Stimulated activated naive CD8-positive, alpha-beta T cell treated with anti-CD3 and anti-CD28 coated beads, Interleukin-15, Interleukin-2, amounts not matched to agents 100 ng/mL and 50 ng/mL, for 24 hours (primary cell): ENCODE measurements around the gene FLVCR2.

Experiments used
- H3K27ac Mint-ChIP-seq: one replicate; pipeline ENCODE4 v1.8.0; 2021; ENCODE audit warnings: mild to moderate bottlenecking, mixed read lengths
- H3K27me3 Mint-ChIP-seq: one replicate; pipeline ENCODE4 v1.8.0; 2021; ENCODE audit warnings: mixed read lengths
- H3K36me3 Mint-ChIP-seq: one replicate; pipeline ENCODE4 v1.8.0; 2021; ENCODE audit warnings: low read depth, mixed read lengths
- H3K4me1 Mint-ChIP-seq: one replicate; pipeline ENCODE4 v1.8.0; 2021; ENCODE audit warnings: low read depth, mixed read lengths
- H3K4me3 Mint-ChIP-seq: one replicate; pipeline ENCODE4 v1.8.0; 2021; ENCODE audit warnings: mild to moderate bottlenecking, mixed read lengths
- H3K9me3 Mint-ChIP-seq: one replicate; pipeline ENCODE4 v1.8.0; 2021; ENCODE audit warnings: mixed read lengths

FLVCR2 gene

DNA sequence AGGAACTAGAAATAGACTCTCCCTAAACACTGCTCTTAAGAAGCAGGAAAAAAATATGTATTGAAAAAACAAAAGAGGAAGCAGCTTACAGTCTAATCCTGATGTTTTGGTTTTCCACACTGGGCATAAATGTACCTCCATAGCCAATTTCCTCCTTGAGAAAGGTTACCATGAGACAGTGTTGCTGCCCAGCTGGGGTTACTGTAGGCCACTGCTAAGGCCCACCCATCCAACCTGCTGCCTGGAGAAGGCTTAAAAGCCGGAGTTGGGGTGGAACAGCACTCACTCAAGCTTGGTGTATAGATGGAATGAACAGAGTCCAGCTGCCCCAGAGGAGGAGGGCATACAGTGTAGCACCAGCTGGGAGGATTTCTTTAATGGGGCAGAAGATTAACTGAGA is 41.1 kb downstream of the FLVCR2 start:
- H3K27me3 Mint-ChIP-seq = no peaks in the 10 kb centered on the region

GRCh38 chr14:75625034-75625433 is 46.6 kb downstream of the FLVCR2 start:
- Mint-ChIP-seq H3K4me1 (no peaks in the 10 kb centered on the region), H3K27me3 (peaks cover 3% of the 10 kb centered on the region), H3K27ac (no peak overlapping the region), H3K9me3 (no peaks in the 10 kb centered on the region), H3K36me3 (no peaks in the 10 kb centered on the region), H3K4me3 (no peak overlapping the region)

More for the DNA sequence above, 41.1 kb downstream of the FLVCR2 start:
- Mint-ChIP-seq H3K36me3 (no peaks in the 10 kb centered on the region), H3K9me3 (no peaks in the 10 kb centered on the region), H3K4me1 (no peaks in the 10 kb centered on the region), H3K27ac (no peak overlapping the region), H3K4me3 (no peak overlapping the region)

- H3K36me3 Mint-ChIP-seq = no peaks in the 10 kb centered on the region
- peaks cover 3% of the 10 kb centered on the region for H3K27me3 Mint-ChIP-seq
- no peaks in the 10 kb centered on the region for H3K9me3 Mint-ChIP-seq
- no peak overlapping the region for H3K4me3 Mint-ChIP-seq
- no peak overlapping the region for H3K27ac Mint-ChIP-seq
- no peaks in the 10 kb centered on the region for H3K4me1 Mint-ChIP-seq
Measured at GRCh38 chr14:75626396-75626795, 48.0 kb downstream of the FLVCR2 start.

GRCh38 chr14:75626863-75627262 is 48.4 kb downstream of the FLVCR2 start:
- Mint-ChIP-seq H3K27ac (no peak overlapping the region), H3K4me3 (no peak overlapping the region), H3K27me3 (peaks cover 3% of the 10 kb centered on the region), H3K4me1 (no peaks in the 10 kb centered on the region), H3K36me3 (no peaks in the 10 kb centered on the region), H3K9me3 (no peaks in the 10 kb centered on the region)

DNA sequence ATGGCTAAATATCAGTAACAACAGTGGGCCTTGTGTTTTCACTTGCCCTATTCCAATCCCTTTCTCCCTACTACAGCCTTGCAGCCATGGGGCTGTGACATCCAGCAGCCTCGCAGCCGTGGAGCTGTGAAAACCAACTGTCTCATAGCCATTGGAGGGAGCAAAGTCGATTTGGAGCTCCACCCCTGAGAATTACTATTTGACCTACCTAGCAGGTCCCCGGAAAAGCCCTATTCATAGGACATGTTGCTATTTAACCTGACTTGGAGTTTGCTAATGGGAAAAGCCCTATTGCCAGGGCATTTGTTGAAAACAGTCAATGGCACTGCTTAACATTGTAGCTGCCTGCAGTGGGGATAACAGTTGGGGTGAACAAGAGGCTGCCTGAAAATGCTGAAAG is 49.0 kb downstream of the FLVCR2 start:
- no peak overlapping the region for H3K4me3 Mint-ChIP-seq
- H3K27me3 Mint-ChIP-seq = peaks cover 3% of the 10 kb centered on the region
- H3K4me1 Mint-ChIP-seq = no peaks in the 10 kb centered on the region
- H3K9me3 Mint-ChIP-seq = no peaks in the 10 kb centered on the region
- H3K27ac Mint-ChIP-seq = no peak overlapping the region
- no peaks in the 10 kb centered on the region for H3K36me3 Mint-ChIP-seq

GRCh38 chr14:75628816-75629215 is 50.4 kb downstream of the FLVCR2 start:
- Mint-ChIP-seq H3K36me3 (no peaks in the 10 kb centered on the region), H3K4me1 (no peaks in the 10 kb centered on the region), H3K4me3 (no peak overlapping the region), H3K9me3 (no peaks in the 10 kb centered on the region), H3K27ac (no peak overlapping the region), H3K27me3 (peaks cover 3% of the 10 kb centered on the region)

DNA sequence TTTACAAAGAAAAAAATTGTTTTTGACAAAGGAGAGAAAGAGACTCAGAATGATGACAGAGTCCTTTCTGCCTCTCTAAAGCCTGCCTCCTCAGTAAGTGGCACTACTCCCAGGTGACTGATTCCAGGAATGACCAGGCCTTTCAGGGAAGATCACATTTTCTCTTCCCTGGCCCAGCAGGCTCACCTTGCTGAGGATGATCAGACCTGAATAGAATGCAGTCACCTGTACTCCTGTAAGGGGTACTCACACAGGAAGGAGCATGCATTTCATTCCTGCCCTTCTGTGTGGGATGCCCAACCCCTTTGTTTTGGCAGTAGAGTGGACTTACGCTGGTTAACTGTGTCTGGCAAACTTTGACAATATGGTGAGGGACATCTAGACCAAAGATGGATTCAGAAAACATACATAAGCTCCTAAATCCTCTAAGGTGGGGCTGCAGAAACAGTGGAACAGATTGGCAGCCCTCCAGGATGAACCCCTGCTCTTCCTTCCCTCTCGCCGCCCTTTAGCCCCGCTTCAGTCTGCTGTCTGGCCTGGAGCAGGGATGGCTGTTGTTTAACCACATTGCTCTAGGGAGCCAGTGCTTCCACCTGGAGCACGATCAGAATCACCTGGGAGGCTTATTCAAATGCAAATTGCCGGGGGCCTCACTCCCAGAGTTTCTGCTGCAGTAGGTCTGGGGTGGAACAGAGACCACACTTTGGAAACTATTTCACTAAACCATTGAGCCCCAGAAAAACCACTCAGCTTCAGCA is 52.5 kb downstream of the FLVCR2 start:
- H3K9me3 Mint-ChIP-seq = no peaks in the 10 kb centered on the region
- H3K36me3 Mint-ChIP-seq = no peaks in the 10 kb centered on the region
- no peak overlapping the region for H3K4me3 Mint-ChIP-seq
- no peaks in the 10 kb centered on the region for H3K4me1 Mint-ChIP-seq
- peaks cover 3% of the 10 kb centered on the region for H3K27me3 Mint-ChIP-seq
- no peak overlapping the region for H3K27ac Mint-ChIP-seq

- Mint-ChIP-seq H3K4me1 (no peaks in the 10 kb centered on the region), H3K4me3 (no peak overlapping the region), H3K27me3 (peaks cover 3% of the 10 kb centered on the region), H3K27ac (no peak overlapping the region), H3K9me3 (no peaks in the 10 kb centered on the region), H3K36me3 (no peaks in the 10 kb centered on the region)
Measured at GRCh38 chr14:75631453-75631831, 53.0 kb downstream of the FLVCR2 start.

DNA sequence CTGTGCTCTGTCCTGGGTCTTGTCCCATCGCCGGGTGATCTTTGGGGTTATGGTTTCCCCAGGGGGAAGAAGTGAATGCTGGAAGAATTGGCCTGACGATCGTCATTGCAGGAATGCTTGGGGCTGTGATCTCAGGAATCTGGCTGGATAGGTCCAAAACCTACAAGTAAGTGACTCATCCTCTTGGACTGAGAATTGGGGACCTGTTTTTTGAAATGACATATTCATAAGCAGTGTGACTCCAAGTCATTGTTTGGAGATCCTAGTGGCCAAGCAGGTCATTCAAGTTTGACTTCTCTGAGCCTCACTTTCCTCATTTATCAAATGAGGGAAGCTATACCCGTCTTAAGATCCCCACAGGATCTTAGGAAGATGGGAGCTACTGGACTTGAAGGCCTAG is 56.4 kb downstream of the FLVCR2 start:
- H3K4me3 Mint-ChIP-seq = no peak overlapping the region
- no peaks in the 10 kb centered on the region for H3K36me3 Mint-ChIP-seq

GRCh38 chr14:75636100-75636692 is 57.8 kb downstream of the FLVCR2 start:
- Mint-ChIP-seq H3K27ac (no peak overlapping the region), H3K27me3 (no peaks in the 10 kb centered on the region), H3K9me3 (no peaks in the 10 kb centered on the region), H3K36me3 (no peaks in the 10 kb centered on the region), H3K4me3 (no peak overlapping the region), H3K4me1 (no peaks in the 10 kb centered on the region)

More for the DNA sequence above, 56.4 kb downstream of the FLVCR2 start:
- Mint-ChIP-seq H3K4me1 (no peaks in the 10 kb centered on the region), H3K27me3 (no peaks in the 10 kb centered on the region), H3K27ac (no peak overlapping the region), H3K9me3 (no peaks in the 10 kb centered on the region)

DNA sequence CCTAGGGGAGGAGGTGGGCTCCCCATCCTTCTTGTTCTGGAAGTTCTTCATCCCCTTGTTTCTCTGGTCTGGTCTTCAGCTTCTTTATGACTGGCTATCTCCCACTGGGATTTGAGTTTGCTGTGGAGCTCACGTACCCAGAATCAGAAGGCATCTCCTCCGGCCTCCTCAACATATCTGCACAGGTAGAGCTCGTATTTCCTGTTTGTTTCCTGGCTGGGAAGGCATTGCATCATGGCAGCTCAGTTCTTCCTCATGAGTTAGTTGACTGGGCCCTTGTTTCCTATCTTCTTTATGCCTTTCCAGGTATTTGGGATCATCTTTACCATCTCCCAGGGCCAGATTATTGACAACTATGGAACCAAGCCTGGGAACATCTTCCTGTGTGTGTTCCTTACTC is 62.5 kb downstream of the FLVCR2 start:
- Mint-ChIP-seq H3K27me3 (no peaks in the 10 kb centered on the region), H3K9me3 (no peaks in the 10 kb centered on the region), H3K36me3 (peaks cover 4% of the 10 kb centered on the region)

DNA sequence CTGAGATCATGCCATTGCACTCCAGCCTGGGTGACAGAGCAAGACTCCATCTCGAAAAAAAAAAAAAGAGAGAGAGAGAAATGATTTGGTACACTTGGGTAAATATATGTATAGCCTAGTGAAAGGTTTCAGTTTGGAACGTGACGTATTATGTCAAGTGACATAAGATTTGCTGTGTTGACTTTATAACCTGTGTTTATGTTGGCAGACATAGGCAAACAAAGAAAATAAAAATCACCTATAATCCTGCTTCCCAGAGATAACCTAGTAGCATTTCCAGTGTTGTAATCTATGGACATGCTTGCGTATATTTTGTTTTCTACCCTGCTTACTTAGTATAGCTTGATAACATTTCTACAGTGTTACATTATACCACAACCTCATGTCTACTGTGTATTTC is 65.6 kb downstream of the FLVCR2 start:
- Mint-ChIP-seq H3K27ac (no peak overlapping the region), H3K36me3 (peaks cover 16% of the 10 kb centered on the region), H3K4me3 (no peak overlapping the region)

More for the DNA sequence above, 62.5 kb downstream of the FLVCR2 start:
- no peaks in the 10 kb centered on the region for H3K4me1 Mint-ChIP-seq
- no peak overlapping the region for H3K27ac Mint-ChIP-seq
- no peak overlapping the region for H3K4me3 Mint-ChIP-seq

GRCh38 chr14:75645056-75645455 is 66.6 kb downstream of the FLVCR2 start:
- Mint-ChIP-seq H3K4me1 (no peaks in the 10 kb centered on the region), H3K9me3 (no peaks in the 10 kb centered on the region), H3K36me3 (peaks cover 26% of the 10 kb centered on the region), H3K27ac (no peak overlapping the region), H3K4me3 (no peak overlapping the region), H3K27me3 (no peaks in the 10 kb centered on the region)

More for the DNA sequence above, 65.6 kb downstream of the FLVCR2 start:
- H3K4me1 Mint-ChIP-seq = no peaks in the 10 kb centered on the region
- H3K9me3 Mint-ChIP-seq = no peaks in the 10 kb centered on the region
- no peaks in the 10 kb centered on the region for H3K27me3 Mint-ChIP-seq

DNA sequence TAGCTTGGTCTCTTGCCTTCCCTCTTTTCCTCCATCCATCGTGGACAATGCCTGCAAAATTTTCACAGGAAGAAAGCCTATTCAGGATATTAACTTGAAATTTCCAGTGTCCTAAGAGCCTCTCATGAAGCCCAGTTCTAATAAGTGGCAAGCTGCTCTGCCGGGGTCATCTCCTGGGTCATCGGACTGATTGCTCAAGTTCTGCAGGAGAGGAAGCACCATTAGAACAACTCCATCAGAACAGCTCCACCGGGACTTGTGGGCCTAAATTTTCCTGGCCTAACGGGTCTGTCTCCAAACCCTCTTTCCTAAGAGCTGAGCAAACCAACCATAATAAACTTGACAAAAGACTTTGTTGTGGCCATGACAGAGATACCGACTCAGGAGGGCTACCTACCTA is 68.3 kb downstream of the FLVCR2 start:
- H3K9me3 Mint-ChIP-seq = no peaks in the 10 kb centered on the region
- no peak overlapping the region for H3K27ac Mint-ChIP-seq
- H3K27me3 Mint-ChIP-seq = no peaks in the 10 kb centered on the region
- no peak overlapping the region for H3K4me3 Mint-ChIP-seq
- peaks cover 39% of the 10 kb centered on the region for H3K36me3 Mint-ChIP-seq
- no peaks in the 10 kb centered on the region for H3K4me1 Mint-ChIP-seq

GRCh38 chr14:75647640-75648039 is 69.2 kb downstream of the FLVCR2 start:
- Mint-ChIP-seq H3K4me1 (no peaks in the 10 kb centered on the region), H3K36me3 (peaks cover 44% of the 10 kb centered on the region), H3K4me3 (no peak overlapping the region), H3K9me3 (no peaks in the 10 kb centered on the region), H3K27me3 (no peaks in the 10 kb centered on the region), H3K27ac (peak overlapping the region; percentile 31)
